Mucosa of descending colon (tissue), 3 donors: ENCODE data around the gene AXL. TPM values are rescaled to one million over a fixed set of nuclear protein-coding genes. Genes with fewer than 3 reads are reported as not detected.
A peak's percentile ranks its signal among the peaks of the same experiment; 100 is the strongest.

Source experiments
- ATAC-seq: fragments of 200-7000 bp; cut with Tn5 transposase; one replicate; pipeline ENCODE4 v1.9.1; 2020; ENCODE audit warnings: mild to moderate bottlenecking, moderate library complexity
- DNase-seq, 3 donors: peaks; one replicate each; pipeline ENCODE4 v3.0.0-alpha.2; 2020
- H3K36me3 ChIP-seq: fragments of 200-600 bp; one replicate; pipeline ENCODE4 v1.8.0; 2021; ENCODE audit warnings: low read depth, mild to moderate bottlenecking
- H3K4me1 ChIP-seq: fragments of 200-600 bp; one replicate; pipeline ENCODE4 v1.8.0; 2021; ENCODE audit warnings: low read depth, mild to moderate bottlenecking
- H3K4me3 ChIP-seq: fragments of 200-600 bp; one replicate; pipeline ENCODE4 v1.8.0; 2021; ENCODE audit warnings: mild to moderate bottlenecking
- H3K9me3 ChIP-seq: fragments of 200-600 bp; one replicate; pipeline ENCODE4 v1.8.0; 2021; ENCODE audit warnings: mild to moderate bottlenecking
- intact Hi-C, 2 donors: fragments of 100-400 bp; cut with DNase I in 1 of 2; cut with micrococcal nuclease in 1 of 2; formaldehyde crosslinking; loops; one replicate each; pipeline versions ENCODE4 v1.11.0 to v1.11.1; 2022; cut with DNase I, micrococcal nuclease
- total RNA-seq, 3 donors: library from RNA; stranded (reverse); fragmentation: NEBNext Ultra II Directional in 2 of 3; extraction: Animal tissue kit (Norgen Biotek cat#: 25700) in 2 of 3; gene quantifications; one replicate each; pipeline versions ENCODE4 v1.2.1 to v1.2.4, GENCODE V29; 2021 to 2023
- TF ChIP-seq, protein P1 (sequence below): fragments of 200-600 bp; IDR thresholded peaks from one replicate; pipeline ENCODE4 v1.8.0; 2022; ENCODE audit warnings: antibody characterized with exemption, mild to moderate bottlenecking
- donor health status: DM: no; HTN: no; CAD: no; lungs with moderate emphysema.
- donor health status: DM: no; HTN: no; CAD: no.
- donor health status: DM: no; HTN: yes; CAD: no.

The AXL gene
- total RNA-seq, 3 donors from 2014 or later, result 7.3 to 93.6 (median 19.3) TPM

DNA sequence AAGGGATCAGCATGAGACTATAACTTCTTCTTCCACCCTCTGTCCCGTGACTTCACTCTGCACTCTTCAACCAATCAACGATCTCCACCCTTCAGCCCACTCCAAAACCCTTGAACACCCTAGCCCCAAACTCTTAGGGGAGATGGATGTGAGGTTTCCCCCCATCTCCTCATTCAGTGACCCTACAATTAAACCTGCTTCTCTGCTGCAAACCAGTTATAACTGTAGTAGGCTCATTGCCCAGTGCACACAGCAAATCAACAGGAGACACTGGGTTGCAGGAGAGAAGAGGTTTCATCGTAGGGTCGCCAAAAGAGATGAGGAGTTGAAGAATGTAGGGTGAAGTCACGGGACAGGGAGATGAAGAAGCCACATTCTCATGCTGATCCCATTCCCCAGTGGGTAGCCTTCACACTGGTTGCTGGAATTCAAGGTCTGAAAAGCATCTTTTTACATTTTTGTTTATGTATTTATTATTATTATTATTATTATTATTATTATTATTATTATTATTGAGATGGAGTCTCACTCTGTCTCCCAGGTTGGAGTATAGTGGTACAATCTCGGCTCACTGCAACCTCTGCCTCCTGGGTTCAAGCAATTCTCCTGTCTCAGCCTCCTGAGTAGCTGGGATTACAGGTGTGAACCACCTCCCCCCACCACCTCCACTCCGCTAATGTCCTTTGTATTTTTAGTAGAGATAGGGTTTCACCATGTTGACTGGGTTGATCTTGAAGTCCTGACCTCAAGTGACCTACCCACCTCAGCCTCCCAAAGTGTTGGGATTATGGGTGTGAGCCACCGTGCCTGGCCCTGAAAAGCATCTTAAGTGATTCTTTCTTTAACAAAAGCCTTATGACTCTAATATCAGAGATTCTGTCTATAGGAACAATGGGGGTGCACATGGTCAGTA, 31.8 kb upstream of the AXL start:
- no peak overlapping the region for H3K4me3 ChIP-seq
- no peak for ATAC-seq
- no peaks in the 10 kb centered on the region for H3K9me3 ChIP-seq
- DNase-seq, result no peak
- intact Hi-C loops, result no loop called here
- TF ChIP-seq, protein P1, sequence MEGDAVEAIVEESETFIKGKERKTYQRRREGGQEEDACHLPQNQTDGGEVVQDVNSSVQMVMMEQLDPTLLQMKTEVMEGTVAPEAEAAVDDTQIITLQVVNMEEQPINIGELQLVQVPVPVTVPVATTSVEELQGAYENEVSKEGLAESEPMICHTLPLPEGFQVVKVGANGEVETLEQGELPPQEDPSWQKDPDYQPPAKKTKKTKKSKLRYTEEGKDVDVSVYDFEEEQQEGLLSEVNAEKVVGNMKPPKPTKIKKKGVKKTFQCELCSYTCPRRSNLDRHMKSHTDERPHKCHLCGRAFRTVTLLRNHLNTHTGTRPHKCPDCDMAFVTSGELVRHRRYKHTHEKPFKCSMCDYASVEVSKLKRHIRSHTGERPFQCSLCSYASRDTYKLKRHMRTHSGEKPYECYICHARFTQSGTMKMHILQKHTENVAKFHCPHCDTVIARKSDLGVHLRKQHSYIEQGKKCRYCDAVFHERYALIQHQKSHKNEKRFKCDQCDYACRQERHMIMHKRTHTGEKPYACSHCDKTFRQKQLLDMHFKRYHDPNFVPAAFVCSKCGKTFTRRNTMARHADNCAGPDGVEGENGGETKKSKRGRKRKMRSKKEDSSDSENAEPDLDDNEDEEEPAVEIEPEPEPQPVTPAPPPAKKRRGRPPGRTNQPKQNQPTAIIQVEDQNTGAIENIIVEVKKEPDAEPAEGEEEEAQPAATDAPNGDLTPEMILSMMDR, result no peak
- H3K36me3 ChIP-seq, result no peaks in the 10 kb centered on the region
- no peaks in the 10 kb centered on the region for H3K4me1 ChIP-seq

DNA sequence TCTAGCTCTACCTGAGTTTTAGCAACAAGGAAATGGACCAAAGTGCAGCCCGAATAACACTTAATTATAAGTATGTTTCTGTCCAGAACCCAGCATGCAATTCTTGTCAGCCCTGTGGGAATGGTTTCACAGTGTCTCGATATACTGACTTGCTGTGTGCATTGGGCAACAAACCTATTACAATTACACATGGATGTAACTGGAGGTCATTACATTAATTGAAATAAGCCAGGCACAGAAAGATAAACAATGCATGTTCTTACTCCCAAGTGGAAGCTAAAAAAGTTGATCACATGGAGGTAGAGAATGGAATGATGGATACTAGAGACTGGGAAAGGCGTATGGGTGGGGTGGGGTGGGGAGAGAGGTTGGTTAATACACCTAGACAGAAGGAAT, 31.1 kb upstream of the AXL start:
- DNase-seq, result no peak
- TF ChIP-seq, protein P1, result no peak
- ATAC-seq, result no peak
- no peaks in the 10 kb centered on the region for H3K4me1 ChIP-seq
- H3K4me3 ChIP-seq, result no peak overlapping the region
- H3K9me3 ChIP-seq, result no peaks in the 10 kb centered on the region
- H3K36me3 ChIP-seq, result no peaks in the 10 kb centered on the region
- intact Hi-C loops, result no loop called here

DNA sequence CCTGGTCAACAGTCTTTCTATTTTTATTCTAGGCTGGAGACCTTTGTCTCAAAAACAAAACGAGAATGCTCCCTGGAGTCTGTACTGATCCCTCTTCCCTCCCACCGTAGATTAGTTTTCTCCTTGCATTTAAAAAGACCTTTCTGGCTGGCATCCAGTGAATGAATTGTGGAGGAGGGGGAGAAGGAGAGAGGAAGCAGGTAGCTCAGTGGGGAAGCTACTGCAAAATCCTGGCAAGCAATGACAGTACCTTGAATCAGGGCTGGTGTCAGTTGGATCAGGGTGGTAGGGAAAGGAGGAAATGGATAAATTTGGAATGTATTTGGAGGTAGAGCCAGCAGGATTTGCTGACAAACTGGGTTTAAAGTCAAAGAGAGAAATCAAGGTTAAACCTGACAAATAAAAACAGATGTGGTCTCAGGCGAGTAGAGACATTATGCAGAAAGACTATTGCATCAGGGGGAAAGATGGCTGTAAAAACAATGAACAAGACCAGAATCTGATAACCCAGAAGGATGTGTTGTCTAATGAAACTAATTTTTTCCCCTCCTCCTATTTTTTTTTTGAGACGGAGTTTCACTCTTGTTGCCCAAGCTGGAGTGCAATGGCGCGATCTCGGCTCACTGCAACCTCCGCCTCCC, 29.5 kb upstream of the AXL start:
- intact Hi-C loops, result no loop called here
- Histone ChIP-seq H3K9me3 (no peaks in the 10 kb centered on the region), H3K4me3 (no peak overlapping the region), H3K36me3 (no peaks in the 10 kb centered on the region), H3K4me1 (no peaks in the 10 kb centered on the region)
- ATAC-seq (no peak), DNase-seq (no peak)
- TF ChIP-seq, protein P1, result no peak

- intact Hi-C loops, result no loop called here
- H3K4me1 ChIP-seq, result no peaks in the 10 kb centered on the region
- TF ChIP-seq, protein P1, result no peak
- DNase-seq (peak; percentile 78 to 88 (median 82)), ATAC-seq (peak; percentile 94)
- H3K36me3 ChIP-seq, result no peaks in the 10 kb centered on the region
- no peaks in the 10 kb centered on the region for H3K9me3 ChIP-seq
- H3K4me3 ChIP-seq, result peak within 1 kb of the TSS; percentile 47
Observed at GRCh38 chr19:41192574-41193429, 26.2 kb upstream of the AXL start, which contains the start of gene CYP2S1. Gene CYP2S1 (plus strand): TSS chr19:41193219. CDS start chr19:41193265, 46 bp downstream.

DNA sequence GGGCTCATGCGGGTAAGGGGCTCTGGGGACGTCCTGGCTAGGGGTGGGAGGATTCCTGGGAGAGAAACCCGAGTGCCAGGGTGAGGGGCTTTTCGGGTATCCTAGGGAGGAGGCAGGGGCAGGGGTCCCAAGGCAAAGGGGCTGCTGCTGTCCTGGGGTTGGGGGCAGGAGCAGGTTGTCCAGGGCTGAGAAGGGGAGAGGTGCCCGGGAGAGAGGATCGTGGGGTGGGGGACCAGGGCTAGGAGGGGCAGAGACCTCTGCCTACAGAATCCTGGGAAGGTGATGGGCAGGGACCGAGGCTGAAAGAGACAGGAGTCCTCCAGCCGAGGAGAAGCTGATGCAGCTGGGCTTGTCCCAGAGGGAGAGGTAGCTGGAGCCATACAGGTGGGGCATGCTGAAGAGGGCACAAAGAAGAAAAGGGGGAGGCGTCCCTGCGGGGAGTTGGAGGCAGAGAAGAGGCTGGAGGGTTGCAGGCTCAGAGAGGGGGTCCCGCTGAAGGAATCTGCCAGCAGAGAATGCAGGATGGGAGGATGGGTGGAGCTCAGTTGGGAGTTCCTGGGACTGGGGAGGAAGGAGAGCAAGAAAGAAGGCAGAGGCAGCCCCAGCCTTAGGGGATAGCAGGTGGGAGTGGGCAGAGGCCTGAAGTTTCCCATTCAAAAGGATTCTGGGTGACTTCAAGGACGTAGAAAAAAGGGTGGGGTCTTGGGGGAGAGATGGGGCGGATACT, 25.4 kb upstream of the AXL start:
- DNase-seq, result peak in 2 of 3 donors; percentile 23 to 39
- TF ChIP-seq, protein P1, result no peak
- Histone ChIP-seq H3K4me3 (peak overlapping the region; percentile 47), H3K9me3 (no peaks in the 10 kb centered on the region), H3K36me3 (no peaks in the 10 kb centered on the region), H3K4me1 (no peaks in the 10 kb centered on the region)
- intact Hi-C loops, result no loop called here
- peak; percentile 54 for ATAC-seq
